Brain pericyte (primary cell): ENCODE results near the gene CCDC183.
"Not testable (repeated sequence)": the region's sequence is repeated elsewhere in the genome, so short reads cannot be mapped to it uniquely, and the experiment has no call there.

ENCODE experiments used
- DNase-seq: peaks from one replicate; pipeline ENCODE4 v3.0.0-alpha.2; 2012; ENCODE audit warnings: low read depth, low spot score

CCDC183 gene

DNA sequence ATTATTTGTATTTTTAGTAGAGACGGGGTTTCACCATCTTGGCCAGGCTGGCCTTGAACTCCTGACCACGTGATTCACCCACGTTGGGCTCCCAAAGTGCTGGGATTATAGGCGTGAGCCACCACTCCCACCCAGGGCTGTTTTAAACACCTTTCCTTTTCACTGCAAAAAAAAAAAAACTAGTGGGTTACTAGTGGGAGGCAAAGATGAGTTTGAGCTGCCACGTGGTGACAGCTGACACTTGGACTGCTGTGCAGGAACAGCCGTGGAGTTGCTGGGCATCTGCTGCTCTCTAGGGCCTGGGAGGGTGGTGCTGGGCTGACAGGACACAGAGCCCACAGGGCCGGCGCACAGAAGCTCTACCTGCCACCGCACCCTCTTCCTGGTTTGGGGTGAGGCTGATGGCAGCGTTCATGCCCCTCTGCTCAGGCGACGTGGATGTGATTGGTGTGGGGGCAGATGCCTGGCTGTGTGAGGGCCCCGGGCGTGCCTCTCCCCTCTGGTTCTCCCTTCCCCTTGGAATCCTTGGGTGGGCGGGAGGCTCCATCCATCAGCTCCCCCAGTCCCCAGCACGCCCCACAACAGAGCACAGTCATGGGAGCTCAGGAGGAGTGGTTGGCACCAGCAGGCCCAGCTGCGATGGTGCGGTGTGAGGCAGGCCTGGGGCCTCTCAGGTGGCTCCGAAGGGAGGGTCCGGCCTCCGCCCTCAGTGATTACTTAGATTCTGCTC lies 28.5 kb downstream of the CCDC183 start:
- DNase-seq: no peak

DNA sequence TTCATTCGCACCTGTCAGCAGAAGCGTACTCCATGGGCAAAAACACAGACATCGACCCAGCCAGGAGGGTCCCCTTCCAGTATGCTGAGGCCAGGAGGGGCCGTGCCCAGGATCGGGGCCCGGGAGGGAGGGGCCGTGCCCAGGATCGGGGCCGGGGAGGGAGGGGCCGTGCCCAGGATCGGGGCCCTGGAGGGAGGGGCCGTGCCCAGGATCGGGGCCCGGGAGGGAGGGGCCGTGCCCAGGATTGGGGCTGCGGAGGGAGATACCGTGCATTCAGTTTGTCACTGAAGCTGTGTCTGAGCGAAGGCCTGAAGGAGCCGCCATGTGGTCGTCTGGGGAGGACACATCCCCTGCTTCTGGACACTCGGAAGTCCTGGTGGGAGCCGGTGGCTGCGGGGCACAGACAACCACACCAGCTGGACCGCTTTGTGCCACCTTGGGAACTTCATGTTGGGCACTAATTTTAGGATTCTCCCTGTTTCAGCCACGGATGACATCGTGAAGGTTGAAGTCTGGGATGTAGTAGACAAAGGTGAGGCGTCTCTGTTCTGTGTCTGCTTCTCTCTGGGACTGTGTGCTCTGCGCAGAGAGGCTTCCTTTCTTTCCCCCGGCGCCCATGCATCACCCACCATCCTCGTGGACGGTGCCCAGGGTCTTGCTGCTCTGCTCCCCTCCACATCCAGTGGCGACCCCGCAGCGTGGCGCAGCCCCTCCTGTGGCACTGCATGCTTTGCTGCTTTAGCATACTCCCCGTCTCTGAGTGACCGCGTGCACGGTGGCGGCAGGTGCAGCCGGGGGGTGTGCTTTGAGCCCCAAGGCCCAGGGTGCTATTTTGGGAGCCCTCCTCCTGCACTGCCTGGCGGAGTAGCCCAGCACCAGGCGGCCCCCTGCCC lies 29.4 kb downstream of the CCDC183 start:
- DNase-seq: no peak

DNA sequence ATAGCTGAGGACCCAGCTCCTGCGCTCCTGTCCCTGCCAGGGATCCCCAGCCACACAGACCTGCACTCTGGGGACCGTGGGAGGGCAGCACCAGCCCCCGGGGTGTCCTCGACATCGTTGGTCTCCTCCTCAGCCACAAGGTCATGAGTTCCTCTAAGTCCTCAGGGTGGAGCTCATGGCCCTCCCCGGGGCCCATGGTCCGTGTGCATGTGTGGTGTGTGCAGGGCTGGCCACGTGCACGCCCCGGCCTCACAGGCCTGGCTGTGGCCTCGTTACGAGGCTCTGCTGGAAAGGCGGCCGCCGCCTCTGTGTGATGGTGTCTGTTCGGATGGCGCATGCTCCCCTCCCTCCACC lies 30.0 kb downstream of the CCDC183 start:
- no peak for DNase-seq

DNA sequence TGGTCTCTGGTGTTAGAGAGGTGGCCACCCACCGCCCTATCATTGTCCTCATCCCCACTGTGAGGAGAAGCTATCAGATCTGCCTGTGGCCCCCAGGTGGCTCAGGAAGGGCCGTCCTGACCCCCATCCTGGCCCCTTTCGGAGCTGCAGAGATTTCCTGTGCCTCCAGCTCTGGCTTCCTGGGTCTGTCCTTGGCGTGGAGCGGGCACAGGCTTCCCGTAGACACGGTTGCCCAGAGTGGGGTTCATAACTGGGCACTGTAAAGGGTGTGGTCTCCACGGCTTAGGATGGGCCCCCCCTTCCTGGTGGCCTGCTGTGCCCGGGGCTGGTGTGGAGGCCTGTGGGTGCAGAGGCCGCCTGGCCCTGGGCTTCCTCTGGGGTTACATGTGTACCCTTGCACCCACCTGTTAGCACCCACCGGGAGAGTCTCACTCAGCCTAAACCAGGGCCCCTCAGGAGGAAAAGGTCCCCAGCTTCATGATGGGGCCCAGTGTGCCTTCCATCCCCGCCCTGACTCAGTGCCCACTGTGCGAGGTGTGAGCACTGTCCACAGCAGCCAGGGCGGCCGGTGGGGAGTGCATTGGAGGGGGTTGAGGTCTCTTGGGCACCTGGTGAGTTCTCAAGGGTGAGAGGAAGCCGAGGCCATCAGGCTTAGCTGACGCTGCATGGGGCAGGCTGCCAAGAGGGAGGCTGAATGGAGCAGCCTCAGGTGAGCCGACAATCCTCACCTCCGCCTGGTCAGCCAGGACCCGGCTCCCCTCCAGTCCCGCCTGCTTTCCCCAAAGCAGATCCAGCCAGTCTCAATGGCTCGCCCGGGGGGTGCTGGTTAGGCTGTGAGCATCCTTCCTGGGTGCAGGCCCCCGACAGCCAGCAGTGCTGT lies 30.8 kb downstream of the CCDC183 start:
- DNase-seq: no peak

DNA sequence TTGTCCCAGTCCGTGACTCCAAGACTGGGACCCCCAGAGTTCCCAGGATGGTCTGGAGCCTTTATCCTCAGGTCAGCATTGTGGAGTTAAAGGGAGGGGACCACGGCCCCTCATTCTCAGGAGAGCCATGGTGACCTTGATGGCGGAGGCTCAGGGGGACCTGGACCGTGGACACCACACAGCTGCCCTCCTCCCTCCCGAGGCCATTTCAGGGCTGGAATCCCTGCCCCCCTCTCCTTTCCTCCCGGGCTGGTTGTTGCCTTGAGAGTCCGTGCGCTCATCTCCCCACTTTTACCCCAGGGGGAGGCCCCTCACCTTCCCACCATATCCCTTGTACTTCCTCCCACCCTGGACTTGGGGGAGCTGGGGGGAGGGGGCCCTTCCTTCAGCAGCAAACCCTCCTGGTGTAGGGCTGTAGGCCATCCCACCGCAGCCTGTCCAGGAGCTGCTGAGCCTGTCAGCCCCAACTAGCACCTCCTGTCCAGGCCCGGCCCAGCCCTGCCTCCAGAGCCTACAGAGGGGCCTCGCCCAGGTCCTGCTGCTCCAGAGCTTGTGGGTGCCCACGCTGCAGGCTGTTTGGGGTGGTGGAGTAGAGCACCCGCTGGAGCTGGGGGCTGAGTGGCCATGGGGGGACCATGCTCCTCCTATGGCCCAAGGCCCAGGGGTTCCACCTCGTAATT lies 31.8 kb downstream of the CCDC183 start:
- no peak for DNase-seq

DNA sequence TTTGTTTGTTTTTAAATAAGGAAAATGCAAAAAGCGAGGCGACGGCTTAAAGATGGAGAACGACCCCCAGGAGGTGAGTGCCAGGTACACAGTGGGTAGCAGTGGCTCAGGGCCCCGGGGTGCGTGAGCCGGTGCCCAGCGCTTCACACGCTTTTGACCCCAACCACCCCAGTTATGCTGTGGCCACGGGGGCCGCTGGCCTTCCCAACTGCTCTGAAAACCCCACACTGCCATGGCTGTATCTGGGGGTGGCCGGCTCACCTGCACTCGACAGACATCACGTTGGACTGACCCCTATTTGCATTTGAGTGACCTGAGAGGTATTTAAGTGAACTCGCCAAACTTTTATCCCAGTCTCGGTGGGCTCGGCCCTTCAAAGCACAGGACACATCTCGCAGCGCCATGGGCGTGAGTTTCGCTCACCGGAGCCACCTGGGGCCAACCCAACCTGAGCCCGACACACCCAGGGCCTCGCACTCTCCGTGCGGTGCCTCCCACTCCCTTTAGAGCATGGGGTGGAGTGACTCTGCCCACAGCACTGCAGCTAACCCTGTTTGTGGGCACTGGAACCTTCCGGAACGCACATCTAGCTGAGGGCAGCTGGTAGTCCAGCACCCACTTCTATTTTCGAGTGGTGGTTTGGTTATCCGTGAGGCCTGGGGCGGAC lies 32.5 kb downstream of the CCDC183 start:
- no peak for DNase-seq

DNA sequence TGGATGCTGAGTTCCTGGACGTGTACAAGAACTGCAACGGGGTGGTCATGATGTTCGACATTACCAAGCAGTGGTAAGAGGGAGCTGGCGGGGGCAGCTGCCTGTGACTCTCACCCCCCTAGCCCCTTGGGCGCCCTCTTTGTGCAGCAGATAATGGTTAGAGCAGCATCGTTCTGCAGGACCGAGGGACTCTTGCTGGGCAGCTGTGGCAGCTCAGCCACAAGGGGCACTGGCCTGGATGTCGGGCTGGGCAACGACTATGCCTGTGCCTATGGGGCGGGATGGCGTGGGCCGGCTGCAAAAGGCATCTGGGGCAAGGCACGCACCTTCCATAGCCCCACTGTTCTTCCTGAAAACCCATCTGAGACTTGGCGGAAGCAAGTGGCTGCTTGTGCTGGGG lies 33.3 kb downstream of the CCDC183 start:
- no peak for DNase-seq

DNA sequence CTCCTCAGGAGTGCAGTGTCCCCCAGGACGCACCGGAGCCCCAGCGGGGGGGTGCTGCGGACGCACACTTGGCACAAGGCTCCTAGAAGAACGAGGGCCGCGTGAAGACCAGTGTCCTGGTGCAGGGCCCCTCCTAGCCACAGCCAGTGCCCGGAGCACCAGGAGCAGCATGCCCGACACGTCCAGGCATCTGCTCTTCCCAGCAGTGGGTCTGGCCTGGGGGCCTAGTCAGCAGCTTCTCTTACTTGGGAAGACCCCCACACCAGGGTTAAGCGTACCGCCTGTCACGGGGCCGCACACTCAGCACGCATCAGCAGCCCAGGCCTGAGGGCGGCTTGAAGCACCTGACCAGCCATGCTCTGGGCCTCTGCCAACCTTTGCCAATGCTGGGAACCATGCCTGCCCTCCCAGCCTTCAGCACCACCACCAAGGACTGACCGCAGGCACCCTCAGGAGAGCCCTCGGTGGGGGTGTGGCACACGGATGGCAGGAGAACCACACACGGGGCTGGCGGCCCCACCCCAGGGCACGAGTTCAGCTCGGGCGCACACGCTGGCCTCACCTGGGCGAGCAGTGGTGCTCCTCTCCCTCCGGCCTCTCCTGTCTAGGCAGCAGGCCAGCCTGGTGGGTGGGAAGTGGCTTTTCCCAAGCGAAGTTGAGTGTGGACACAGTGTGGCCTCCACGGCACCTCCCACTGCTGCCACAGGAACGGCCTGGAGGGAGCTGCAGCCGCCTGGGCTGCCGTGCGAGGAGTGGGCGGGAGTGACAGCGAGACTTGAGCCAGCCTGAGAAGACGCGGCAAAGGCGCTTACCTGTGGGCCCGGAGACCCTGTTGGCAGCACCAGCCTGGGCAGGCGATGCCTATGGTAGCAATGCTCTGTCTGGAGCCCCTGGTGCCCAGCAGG lies 34.1 kb downstream of the CCDC183 start:
- no peak for DNase-seq

DNA sequence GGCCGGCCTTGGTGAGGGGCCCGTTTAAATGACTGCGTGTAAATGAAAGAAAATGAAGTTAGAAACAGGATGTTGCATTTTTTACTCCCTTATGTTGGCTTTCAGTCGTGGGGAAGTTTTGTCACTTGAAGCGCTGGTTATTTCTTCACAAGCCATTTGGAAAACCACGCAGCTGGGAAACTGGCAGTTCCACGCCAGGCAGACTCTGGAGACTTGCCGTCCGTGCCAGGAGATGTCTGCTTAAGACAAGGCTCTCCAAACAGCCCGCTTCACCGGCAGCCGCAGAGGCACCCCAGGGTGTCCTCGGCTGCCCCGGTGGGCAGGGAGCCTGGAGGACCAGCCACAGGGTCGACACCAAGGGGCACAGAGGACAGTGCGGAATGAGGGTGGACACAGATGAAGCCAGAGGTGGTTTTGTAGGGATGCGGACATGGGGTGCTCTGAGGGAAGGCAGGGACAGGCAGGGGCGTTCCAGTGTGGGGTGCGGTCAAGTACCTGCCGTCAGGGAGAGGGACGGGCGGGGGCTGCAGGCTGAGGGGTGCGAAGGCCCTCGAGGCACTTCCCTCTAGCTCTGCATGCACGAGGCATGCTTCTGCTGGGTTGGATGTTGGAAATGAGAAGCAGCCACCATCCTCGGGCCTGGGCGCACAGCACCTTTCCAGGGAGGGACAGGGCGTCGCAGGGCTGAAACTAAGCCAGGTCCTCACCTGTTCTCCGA lies 35.0 kb downstream of the CCDC183 start:
- no peak for DNase-seq

DNA sequence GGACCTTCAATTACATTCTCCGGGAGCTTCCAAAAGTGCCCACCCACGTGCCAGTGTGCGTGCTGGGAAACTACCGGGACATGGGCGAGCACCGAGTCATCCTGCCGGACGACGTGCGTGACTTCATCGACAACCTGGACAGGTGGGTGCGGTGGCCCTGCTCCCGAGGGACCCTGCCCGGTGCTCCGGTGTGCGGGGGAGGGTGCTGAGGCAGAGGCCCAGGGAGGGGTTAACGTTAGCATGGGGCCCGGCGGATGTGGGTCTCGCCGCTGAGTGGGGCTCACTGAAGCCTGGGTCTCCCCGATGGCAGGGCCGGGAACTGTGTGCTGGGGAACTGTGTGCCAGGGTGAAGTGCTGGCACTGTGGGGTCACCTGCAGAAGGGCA lies 35.6 kb downstream of the CCDC183 start:
- no peak for DNase-seq

DNA sequence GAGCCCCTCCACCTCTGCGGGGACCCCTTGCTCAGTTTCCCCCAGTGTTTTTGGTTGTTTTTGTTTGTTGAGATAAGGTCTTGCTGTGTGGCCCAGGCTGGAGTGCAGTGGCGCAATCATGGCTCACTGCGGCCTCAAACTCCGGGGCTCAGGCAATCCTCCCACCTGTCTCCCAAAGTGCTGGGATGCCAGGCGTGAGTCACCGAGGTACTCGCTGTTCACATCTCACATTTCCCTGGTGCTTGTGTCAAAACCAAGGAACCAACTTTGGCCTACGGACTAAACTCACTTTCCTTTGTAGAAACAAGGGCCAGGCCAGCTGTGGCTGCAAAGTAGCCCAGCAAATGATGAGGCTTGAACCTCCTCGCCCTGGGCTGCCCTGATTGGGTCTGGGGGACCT lies 36.4 kb downstream of the CCDC183 start:
- DNase-seq: no peak

DNA sequence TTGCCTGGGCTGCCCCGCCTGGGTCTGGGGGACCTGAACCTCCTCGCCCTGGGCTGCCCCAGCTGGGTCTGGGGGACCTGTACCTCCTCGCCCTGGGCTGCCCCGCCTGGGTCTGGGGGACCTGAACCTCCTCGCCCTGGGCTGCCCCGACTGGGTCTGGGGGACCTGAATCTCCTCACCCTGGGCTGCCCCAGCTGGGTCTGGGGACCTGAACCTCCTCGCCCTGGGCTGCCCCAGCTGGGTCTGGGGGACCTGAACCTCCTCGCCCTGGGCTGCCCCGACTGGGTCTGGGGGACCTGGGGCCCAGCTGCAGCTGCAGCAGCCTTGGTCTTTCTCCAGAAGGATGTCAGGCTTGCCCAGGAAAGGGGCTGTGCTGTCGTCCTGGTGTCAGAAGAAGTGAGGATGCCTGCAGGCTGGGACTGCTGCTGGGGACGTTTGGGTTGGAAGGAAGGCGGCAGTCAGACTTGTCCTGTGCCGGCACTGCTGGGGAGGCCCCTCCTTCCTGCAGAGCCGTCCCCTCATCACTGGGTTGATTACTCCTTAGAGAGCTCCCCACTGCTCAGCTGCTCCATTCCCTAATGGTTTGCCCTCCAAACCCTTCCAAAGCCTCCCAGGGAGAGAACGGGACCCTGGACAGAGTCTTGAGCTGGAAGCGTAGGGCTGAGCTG lies 37.4 kb downstream of the CCDC183 start:
- DNase-seq: not testable (repeated sequence)

DNA sequence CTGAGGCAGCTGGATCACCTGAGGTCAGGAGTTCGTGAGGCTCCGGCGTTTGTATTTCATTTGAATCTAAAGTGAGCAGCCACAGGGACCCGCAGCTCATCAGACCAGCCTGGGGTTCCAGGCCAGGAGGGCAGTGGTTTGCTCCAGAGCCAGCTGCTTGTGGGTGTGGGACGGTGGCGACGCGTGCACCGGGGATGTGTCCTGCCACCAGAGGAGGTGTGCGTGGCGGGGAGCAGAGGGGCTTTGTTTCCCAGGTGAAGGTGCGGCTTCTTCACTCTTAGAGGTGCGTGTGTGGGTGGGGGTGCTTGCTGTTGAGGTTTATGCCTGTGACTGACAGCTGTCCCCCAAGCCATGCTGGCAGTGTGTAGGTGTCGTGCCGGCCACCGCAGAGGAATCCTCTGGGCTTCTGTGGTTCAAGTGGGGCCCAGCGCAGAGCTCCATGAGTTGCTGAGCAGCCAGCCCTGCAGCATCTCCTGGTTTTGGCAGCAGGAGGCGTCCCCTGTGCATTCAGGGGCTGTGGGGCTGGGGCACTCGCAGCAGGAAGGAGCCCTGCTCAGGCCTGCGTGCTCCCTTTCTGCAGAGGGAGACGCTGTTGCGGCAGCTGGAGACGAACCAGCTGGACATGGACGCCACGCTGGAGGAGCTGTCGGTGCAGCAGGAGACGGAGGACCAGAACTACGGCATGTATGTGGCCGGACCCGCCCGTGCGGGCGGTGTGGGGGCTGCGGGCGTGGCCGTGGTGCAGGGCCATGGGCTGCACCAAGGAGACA lies 39.2 kb downstream of the CCDC183 start:
- no peak for DNase-seq

DNA sequence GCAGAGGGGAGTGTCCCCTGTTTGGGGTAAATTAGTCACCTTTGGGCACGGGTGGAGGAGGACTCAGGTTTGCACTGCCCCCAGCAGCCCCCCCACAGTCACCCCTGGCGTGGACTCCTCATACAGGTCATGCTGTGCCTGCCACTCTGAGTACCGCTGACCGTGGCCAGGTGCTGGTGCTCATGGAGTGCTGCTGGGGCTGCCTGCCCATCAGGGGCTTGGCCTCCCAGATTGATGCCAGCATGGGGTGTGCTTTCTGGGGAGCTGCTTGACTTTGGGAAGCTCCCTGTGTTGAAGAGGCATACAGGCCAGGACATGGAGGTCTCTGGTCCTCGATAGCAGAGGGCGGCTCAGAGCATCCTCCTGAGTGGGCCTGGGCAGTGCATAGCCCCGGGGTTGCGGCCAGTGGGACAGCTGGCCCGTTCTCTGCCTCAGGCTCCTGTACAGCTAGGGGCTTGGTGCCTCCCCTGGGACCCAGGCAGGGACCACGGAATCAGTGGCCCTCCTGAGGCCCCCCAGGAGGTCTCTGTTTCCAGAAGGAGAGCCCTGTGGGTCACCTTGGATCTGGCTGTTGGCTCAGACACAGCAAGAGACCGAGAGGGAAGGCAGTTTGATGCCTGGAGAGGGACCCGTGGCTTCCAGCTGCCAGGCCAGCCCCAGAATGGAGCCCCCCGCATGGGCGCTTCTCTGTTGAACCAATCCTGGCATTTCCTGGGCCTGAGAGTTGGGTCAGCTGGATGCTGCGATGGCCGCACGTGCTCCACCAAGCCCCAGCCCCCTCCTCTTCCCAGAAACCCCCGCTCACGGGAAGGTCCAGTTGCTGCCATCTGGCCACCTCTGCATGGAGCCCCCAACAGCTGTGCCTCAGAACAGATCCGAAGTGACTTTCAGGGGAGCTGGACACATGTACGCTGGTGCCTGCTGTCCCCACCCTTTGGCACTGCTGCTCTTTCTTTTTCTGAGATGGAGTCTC lies 40.1 kb downstream of the CCDC183 start:
- DNase-seq: no peak

DNA sequence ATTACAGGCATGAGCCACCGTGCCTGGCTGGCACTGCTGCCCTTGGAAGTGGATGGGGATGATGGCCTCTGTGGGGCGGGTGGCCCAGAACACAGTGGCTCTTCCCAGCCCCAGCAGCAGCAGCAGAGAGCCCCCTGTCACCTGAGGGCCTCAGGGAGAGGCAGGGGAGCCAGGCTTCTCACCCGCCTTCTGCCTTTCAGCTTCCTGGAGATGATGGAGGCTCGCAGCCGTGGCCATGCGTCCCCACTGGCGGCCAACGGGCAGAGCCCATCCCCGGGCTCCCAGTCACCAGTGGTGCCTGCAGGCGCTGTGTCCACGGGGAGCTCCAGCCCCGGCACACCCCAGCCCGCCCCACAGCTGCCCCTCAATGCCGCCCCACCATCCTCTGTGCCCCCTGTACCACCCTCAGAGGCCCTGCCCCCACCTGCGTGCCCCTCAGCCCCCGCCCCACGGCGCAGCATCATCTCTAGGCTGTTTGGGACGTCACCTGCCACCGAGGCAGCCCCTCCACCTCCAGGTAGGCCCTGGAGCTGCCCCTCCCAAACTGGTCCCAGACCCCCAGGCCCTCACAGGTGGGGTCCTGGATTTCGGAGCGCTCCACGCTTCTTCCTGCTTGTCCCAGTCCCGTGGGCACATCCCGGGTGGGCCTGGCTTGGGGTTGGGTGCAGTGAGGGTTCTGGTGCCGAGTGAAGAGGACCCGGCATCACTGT lies 41.2 kb downstream of the CCDC183 start:
- DNase-seq: no peak

DNA sequence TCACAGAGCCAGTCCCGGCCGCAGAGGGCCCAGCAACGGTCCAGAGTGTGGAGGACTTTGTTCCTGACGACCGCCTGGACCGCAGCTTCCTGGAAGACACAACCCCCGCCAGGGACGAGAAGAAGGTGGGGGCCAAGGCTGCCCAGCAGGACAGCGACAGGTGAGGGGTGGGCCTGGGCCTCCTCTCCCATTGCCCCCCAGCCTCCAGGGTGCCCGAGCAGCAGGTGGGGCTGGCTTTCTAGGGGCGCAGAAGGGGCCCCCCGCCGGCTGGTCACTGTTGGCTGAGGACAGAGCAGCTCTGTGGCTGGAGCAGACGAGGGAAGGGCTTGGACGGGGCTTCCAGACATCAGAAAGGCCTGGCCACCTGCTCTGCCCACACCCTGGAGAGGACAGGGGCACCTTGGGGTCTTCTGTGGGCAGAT lies 41.7 kb downstream of the CCDC183 start:
- DNase-seq: not testable (repeated sequence)
